CD4-positive, alpha-beta memory T cell (primary cell): ENCODE measurements around the gene SPAG8. TPM values are rescaled to one million over a fixed set of nuclear protein-coding genes. Genes with fewer than 3 reads are reported as not detected.

Source experiments
- CTCF ChIA-PET: fragments of 350-600 bp; sonication (Branson Sonifier 250); formaldehyde crosslinking; loops from one replicate; lab custom pipeline; 2021; ENCODE audit warnings: inconsistent platforms; ENCODE audit not compliant: partially characterized antibody; lab: Charles Lee
- POLR2A ChIA-PET: fragments of 350-600 bp; sonication (Branson Sonifier 250); formaldehyde crosslinking; loops from one replicate; lab custom pipeline; 2021; ENCODE audit not compliant: partially characterized antibody; lab: Charles Lee
- DNase-seq, 5 donors: peaks; one replicate each; pipeline versions ENCODE4 v3.0.0 to v3.0.0-alpha.2; 2020 to 2022; ENCODE audit warnings: mixed read lengths in 1 of 5
- H3K27ac ChIP-seq: one replicate; pipeline ENCODE4 v1.7.0; 2013; ENCODE audit warnings: low read depth, low read length
- H3K27me3 ChIP-seq: 2 replicates; pipeline ENCODE4 v1.7.0; 2013; ENCODE audit warnings: mild to moderate bottlenecking, low read length, moderate library complexity; ENCODE audit not compliant: insufficient read depth
- H3K36me3 ChIP-seq: 2 replicates; pipeline ENCODE4 v1.7.0; 2013; ENCODE audit warnings: mild to moderate bottlenecking, low read length, moderate library complexity; ENCODE audit not compliant: insufficient read depth
- H3K4me1 ChIP-seq: 2 replicates; pipeline ENCODE4 v1.7.0; 2013; ENCODE audit warnings: mild to moderate bottlenecking, low read length, moderate library complexity; ENCODE audit not compliant: insufficient read depth
- H3K4me3 ChIP-seq, 2 donors: one replicate each; pipeline ENCODE4 v1.7.0; 2013; ENCODE audit warnings: low read length in 2 of 2, mild to moderate bottlenecking in 1 of 2
- H3K9me3 ChIP-seq, 2 donors: one replicate each; pipeline ENCODE4 v1.7.0; 2013; ENCODE audit warnings: low read length in 2 of 2, control low read depth in 1 of 2; ENCODE audit not compliant: control insufficient read depth in 1 of 2
- H3K27ac Mint-ChIP-seq, 7 donors: one replicate each; pipeline ENCODE4 v1.8.0; 2020 to 2021; ENCODE audit warnings: mixed read lengths in 7 of 7, mild to moderate bottlenecking in 6 of 7, inconsistent platforms in 3 of 7, moderate library complexity in 3 of 7
- H3K27me3 Mint-ChIP-seq, 2 donors: one replicate each; pipeline ENCODE4 v1.8.0; 2020 to 2021; ENCODE audit warnings: mixed read lengths in 2 of 2
- H3K36me3 Mint-ChIP-seq, 2 donors: one replicate each; pipeline ENCODE4 v1.8.0; 2020 to 2021; ENCODE audit warnings: mixed read lengths in 2 of 2, inconsistent platforms in 1 of 2, mild to moderate bottlenecking in 1 of 2
- H3K4me1 Mint-ChIP-seq, 4 donors: one replicate each; pipeline ENCODE4 v1.8.0; 2020 to 2021; ENCODE audit warnings: mixed read lengths in 4 of 4, mild to moderate bottlenecking in 1 of 4
- H3K4me3 Mint-ChIP-seq, 8 donors: one replicate each; pipeline ENCODE4 v1.8.0; 2020 to 2021; ENCODE audit warnings: mixed read lengths in 8 of 8, mild to moderate bottlenecking in 7 of 8, moderate library complexity in 6 of 8, inconsistent platforms in 3 of 8
- H3K9me3 Mint-ChIP-seq, 8 donors: one replicate each; pipeline ENCODE4 v1.8.0; 2020 to 2021; ENCODE audit warnings: mixed read lengths in 8 of 8, mild to moderate bottlenecking in 5 of 8, inconsistent platforms in 3 of 8, moderate library complexity in 1 of 8
- intact Hi-C: fragments of 100-400 bp; cut with micrococcal nuclease; formaldehyde crosslinking; loops from one replicate; pipeline ENCODE4 v1.15.1; 2023
- polyA plus RNA-seq, 2 donors: library from polyadenylated mRNA; unstranded; fragments of 300-500 nt; fragmentation: Illumina TruSeq; gene quantifications; one replicate each; pipeline ENCODE4 v1.2.3, GENCODE V29; 2021
- total RNA-seq, 2 experiments: library from RNA; stranded (reverse); gene quantifications; one replicate each; pipeline ENCODE4 v1.2.3, GENCODE V29; 2021

The SPAG8 gene
- total and polyA plus RNA-seq, 4 experiments from 2014 or later = 1.0 to 5.7 (median 3.7) TPM

DNA sequence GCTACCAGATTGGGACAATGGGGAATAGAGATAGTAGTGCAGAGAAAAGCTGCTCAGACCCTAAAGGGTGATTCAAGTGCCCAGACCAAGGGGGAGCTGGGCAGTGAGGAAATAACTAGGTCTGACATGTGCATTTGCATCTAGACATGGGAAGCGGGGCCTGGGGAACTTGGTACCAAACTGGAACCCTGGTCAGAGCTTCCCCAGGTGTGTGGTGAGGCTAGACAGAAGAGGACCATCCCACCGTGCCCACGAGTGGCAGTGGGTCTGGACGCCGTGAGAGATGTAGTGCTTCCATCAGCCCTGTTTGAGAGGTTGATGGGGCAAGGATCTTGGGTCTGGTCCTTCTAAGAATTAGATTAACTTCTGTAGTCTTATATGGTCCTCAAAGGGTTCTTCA is 24.5 kb upstream of the SPAG8 start:
- Mint-ChIP-seq H3K4me1 (peaks cover 3 to 10% (median 5%) of the 10 kb centered on the region in 4 donors), H3K27me3 (no peaks in the 10 kb centered on the region), H3K4me3 (no peak overlapping the region), H3K9me3 (no peaks in the 10 kb centered on the region), H3K36me3 (no peaks in the 10 kb centered on the region), H3K27ac (peak overlapping the region in 1 of 7 donors; percentile 8)
- Histone ChIP-seq H3K9me3 (no peaks in the 10 kb centered on the region), H3K4me1 (no peaks in the 10 kb centered on the region), H3K4me3 (no peak overlapping the region), H3K27me3 (no peaks in the 10 kb centered on the region), H3K27ac (no peak overlapping the region), H3K36me3 (no peaks in the 10 kb centered on the region)
- DNase-seq = no peak
- intact Hi-C loops = no loop called here
- ChIA-PET CTCF (interaction anchor here (1.6 to 2.1 kb wide), 2 partner anchors 11 to 46 kb away, joined by 5 to 11 read pairs; no protein-coding TSS in a partner anchor), POLR2A (interaction anchor here (1.3 kb wide), 1 partner anchor 25 kb away, joined by 3 read pairs; the partner anchor contains the start of gene SPAG8)

DNA sequence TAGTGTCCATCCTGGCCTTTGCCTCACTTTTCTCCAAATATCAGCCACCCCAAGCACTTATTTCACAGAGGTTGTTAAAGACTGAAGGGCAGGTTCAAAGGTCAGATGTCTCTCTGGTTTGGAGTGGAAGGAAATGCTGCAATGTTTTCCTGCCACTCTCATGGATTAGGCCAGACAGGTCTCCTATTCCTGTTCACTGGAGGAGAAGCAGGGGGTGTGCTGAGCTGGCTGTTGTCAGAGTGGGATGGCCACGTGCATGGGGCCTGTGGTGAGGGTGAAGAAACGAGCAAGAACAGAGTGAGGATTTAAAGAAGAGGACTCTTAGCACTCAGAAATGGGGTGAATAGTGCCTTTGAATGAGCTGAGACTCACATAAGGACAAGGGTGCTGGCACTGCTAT is 23.7 kb upstream of the SPAG8 start:
- H3K27ac Mint-ChIP-seq = peak overlapping the region in 1 of 7 donors; percentile 15
- POLR2A ChIA-PET = interaction anchor here (1.3 kb wide), 1 partner anchor 24 kb away, joined by 3 read pairs; the partner anchor contains the start of gene SPAG8
- intact Hi-C loops = no loop called here

DNA sequence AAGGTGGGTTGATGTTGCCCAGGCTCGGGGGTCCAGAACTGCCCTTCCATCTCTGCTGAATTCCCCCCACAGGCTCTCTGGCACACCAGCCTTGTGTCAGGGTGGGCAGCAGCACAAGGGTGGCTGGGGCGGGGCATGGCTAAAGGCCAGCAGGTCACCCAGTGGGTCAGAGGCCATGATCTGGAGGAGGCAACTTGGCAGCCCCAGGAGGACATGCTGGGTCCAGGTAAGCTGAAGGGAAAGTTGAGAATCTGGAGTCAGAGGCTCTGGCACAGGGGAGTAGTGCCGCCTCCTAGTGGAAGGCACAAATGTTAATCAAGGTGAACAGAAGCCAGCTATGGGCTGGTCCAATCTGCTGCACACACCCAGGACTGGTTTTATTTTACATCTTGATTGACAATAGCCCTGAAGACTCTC is 23.2 kb upstream of the SPAG8 start:
- CTCF ChIA-PET = interaction anchor here (1.0 to 2.1 kb wide), 2 partner anchors 9 to 24 kb away, joined by 3 to 11 read pairs; no protein-coding TSS in a partner anchor
- no peaks in the 10 kb centered on the region for H3K36me3 Mint-ChIP-seq
- Histone ChIP-seq H3K36me3 (no peaks in the 10 kb centered on the region), H3K9me3 (no peaks in the 10 kb centered on the region), H3K27ac (no peak overlapping the region), H3K4me3 (no peak overlapping the region), H3K4me1 (peaks cover 2% of the 10 kb centered on the region), H3K27me3 (no peaks in the 10 kb centered on the region)
- POLR2A ChIA-PET = no interaction called here
- peak overlapping the region in 1 of 7 donors; percentile 56 for H3K27ac Mint-ChIP-seq
- no peaks in the 10 kb centered on the region for H3K9me3 Mint-ChIP-seq
- peaks cover 6 to 20% (median 14%) of the 10 kb centered on the region in 4 donors for H3K4me1 Mint-ChIP-seq
- H3K27me3 Mint-ChIP-seq = no peaks in the 10 kb centered on the region
- intact Hi-C loops = no loop called here
- no peak overlapping the region for H3K4me3 Mint-ChIP-seq
- DNase-seq = no peak

More for the DNA sequence above, 23.7 kb upstream of the SPAG8 start:
- Histone ChIP-seq H3K27ac (no peak overlapping the region), H3K4me3 (no peak overlapping the region), H3K36me3 (no peaks in the 10 kb centered on the region), H3K27me3 (no peaks in the 10 kb centered on the region), H3K4me1 (no peaks in the 10 kb centered on the region), H3K9me3 (no peaks in the 10 kb centered on the region)
- Mint-ChIP-seq H3K36me3 (no peaks in the 10 kb centered on the region), H3K9me3 (no peaks in the 10 kb centered on the region), H3K27me3 (no peaks in the 10 kb centered on the region), H3K4me1 (peaks cover 6 to 15% (median 12%) of the 10 kb centered on the region in 4 donors), H3K4me3 (no peak overlapping the region)
- no peak for DNase-seq
- CTCF ChIA-PET = interaction anchor here (1.6 to 2.1 kb wide), 2 partner anchors 10 to 46 kb away, joined by 5 to 11 read pairs; no protein-coding TSS in a partner anchor

DNA sequence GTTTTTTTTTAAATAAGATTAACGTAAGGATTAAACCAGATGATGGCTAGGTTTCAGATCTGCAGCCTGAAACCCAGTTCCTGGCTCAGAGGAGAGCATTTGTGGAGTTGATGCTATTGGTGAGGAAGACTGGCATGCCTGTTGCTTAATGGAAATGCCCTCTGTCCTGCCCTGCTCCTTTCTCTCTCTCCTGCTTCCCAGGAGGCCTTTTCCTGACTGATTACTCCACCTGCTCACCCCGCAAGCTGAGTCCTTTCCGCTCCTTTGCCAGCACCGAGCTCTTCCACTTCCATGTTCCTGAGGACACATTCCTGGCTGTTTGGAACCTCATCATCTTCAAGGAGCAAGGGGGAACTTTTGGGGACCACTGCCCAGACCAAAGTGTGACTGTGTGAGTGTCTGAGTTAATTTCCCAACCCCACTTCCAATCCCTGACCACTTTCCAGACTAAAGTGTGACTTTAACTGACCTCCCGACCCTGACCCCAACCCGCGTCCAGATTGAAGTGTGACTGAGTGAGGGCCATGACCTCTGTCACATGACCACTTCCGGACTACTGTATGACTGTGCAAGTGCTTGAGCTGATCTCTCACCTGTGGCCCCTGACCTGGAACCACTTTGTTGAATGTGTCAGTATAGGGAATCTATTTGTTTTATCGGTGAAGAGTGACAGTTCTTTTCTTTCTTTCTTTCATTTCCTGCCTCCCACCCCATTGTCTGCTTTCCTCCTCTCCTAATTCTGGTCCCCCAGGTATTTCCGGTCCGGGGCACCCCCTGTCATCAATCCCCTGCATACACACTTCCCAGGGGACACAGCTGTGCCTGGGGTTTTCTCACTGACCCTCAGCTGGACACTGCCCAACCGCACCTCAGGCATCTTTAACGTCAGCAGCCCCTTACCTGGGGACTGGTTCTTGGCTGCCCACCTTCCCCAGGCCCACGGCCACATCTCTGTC is 22.5 kb upstream of the SPAG8 start:
- Histone ChIP-seq H3K36me3 (no peaks in the 10 kb centered on the region), H3K4me3 (no peak overlapping the region), H3K27ac (no peak overlapping the region), H3K27me3 (no peaks in the 10 kb centered on the region), H3K9me3 (no peaks in the 10 kb centered on the region), H3K4me1 (peaks cover 9% of the 10 kb centered on the region)
- H3K4me3 Mint-ChIP-seq = no peak overlapping the region
- intact Hi-C loops = no loop called here
- no peaks in the 10 kb centered on the region for H3K27me3 Mint-ChIP-seq
- no peak for DNase-seq
- POLR2A ChIA-PET = no interaction called here
- CTCF ChIA-PET = interaction anchor here (0.8 to 1.0 kb wide), 2 partner anchors 25 to 44 kb away, joined by 3 read pairs; no protein-coding TSS in a partner anchor
- H3K27ac Mint-ChIP-seq = peak overlapping the region in 3 of 7 donors; percentile 38 to 65 (median 40)
- H3K4me1 Mint-ChIP-seq = peaks cover 13 to 27% (median 21%) of the 10 kb centered on the region in 4 donors
- no peaks in the 10 kb centered on the region for H3K9me3 Mint-ChIP-seq
- no peaks in the 10 kb centered on the region for H3K36me3 Mint-ChIP-seq

DNA sequence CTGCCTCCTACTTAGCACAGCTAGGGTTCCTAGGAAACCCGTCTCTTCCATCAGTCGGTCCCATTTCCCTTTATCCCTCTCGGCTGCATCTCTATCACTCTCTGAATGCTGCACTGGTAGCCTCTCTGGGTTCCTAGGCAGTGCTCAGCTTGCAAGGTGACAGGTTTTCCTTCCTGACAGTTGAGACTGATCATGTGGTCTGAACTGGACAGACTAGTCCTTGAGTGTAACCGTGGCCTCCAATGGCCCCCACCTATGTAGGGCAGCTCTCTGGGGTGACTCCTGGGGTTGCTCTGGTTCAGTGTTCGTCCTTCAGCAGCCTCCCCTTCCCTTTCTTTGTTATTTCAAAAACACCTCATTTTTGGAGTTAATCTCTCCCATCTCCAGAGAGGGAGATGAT is 20.8 kb upstream of the SPAG8 start:
- H3K36me3 Mint-ChIP-seq = no peaks in the 10 kb centered on the region
- no peaks in the 10 kb centered on the region for H3K27me3 Mint-ChIP-seq
- peak overlapping the region in 2 of 7 donors; percentile 38 to 45 for H3K27ac Mint-ChIP-seq
- no peak overlapping the region for H3K4me3 ChIP-seq
- no peak overlapping the region for H3K4me3 Mint-ChIP-seq
- POLR2A ChIA-PET = interaction anchor here (1.4 to 1.5 kb wide), 2 partner anchors 19 to 21 kb away, joined by 4 to 7 read pairs; partner anchors contain the start of gene SPAG8
- no peaks in the 10 kb centered on the region for H3K9me3 ChIP-seq
- no peaks in the 10 kb centered on the region for H3K27me3 ChIP-seq
- peaks cover 21 to 40% (median 31%) of the 10 kb centered on the region in 4 donors for H3K4me1 Mint-ChIP-seq
- H3K27ac ChIP-seq = no peak overlapping the region
- H3K9me3 Mint-ChIP-seq = no peaks in the 10 kb centered on the region
- intact Hi-C loops = no loop called here
- DNase-seq = no peak
- H3K36me3 ChIP-seq = no peaks in the 10 kb centered on the region
- CTCF ChIA-PET = no interaction called here
- H3K4me1 ChIP-seq = peaks cover 16% of the 10 kb centered on the region

DNA sequence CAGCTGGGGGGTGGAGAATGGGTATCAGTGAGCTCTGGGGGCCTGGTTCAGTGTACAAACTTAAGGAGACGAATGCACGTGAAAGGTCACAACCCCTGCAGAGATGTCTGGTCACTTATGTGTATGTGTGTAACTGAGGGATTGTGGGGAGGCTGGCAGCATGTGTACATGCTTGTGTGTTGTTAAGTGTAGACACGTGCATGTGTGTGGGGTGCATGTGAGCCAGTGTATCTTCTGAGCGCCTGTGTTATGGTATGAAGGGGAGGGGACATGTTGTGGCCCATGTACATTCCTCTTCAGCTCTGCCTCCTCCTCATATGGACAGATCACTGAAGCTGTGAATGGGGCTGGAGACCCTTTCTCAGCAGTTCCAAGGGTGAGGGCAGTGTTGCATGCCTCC is 19.0 kb upstream of the SPAG8 start:
- no peak for DNase-seq
- H3K27me3 ChIP-seq = no peaks in the 10 kb centered on the region
- peaks cover 20% of the 10 kb centered on the region for H3K4me1 ChIP-seq
- H3K4me3 ChIP-seq = no peak overlapping the region
- POLR2A ChIA-PET = no interaction called here
- Mint-ChIP-seq H3K27me3 (no peaks in the 10 kb centered on the region), H3K9me3 (no peaks in the 10 kb centered on the region), H3K36me3 (no peaks in the 10 kb centered on the region), H3K4me1 (peaks cover 23 to 42% (median 36%) of the 10 kb centered on the region in 4 donors), H3K4me3 (peak overlapping the region in 2 of 8 donors; percentile 31 to 53), H3K27ac (peak overlapping the region in 3 of 7 donors; percentile 35 to 65 (median 38))
- H3K36me3 ChIP-seq = no peaks in the 10 kb centered on the region
- intact Hi-C loops = no loop called here
- H3K27ac ChIP-seq = no peak overlapping the region
- CTCF ChIA-PET = no interaction called here
- H3K9me3 ChIP-seq = no peaks in the 10 kb centered on the region

DNA sequence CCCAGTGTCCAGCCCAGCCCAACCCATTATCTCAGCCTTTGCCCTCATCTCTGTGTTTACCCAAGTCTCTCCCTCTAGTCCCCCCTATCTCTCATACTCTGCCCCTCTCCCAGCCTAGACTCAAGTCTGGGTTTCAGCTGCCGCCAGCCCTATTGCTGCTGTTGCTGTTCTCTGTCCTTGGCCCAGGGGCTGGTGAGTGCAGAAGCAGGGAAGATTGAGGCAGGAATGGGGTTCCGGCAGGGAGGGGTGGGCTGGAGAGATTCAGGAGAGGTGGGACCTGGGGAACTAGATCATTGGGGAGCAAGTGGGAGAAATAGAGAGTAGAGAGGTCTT is 17.7 kb upstream of the SPAG8 start:
- H3K4me1 ChIP-seq = peaks cover 20% of the 10 kb centered on the region
- H3K4me3 ChIP-seq = peak overlapping the region; percentile 59 to 70
- CTCF ChIA-PET = interaction anchor here (5.2 kb wide), 1 partner anchor 17 kb away, joined by 58 read pairs; the partner anchor contains the start of genes HINT2 and SPAG8
- H3K36me3 ChIP-seq = no peaks in the 10 kb centered on the region
- no peaks in the 10 kb centered on the region for H3K27me3 ChIP-seq
- intact Hi-C loops = loop anchor here (1.0 kb wide), 2 partner anchors 14 to 225 kb away; partner anchors contain the start of gene HINT2
- no peaks in the 10 kb centered on the region for H3K9me3 ChIP-seq
- DNase-seq = no peak
- Mint-ChIP-seq H3K4me1 (peaks cover 26 to 44% (median 38%) of the 10 kb centered on the region in 4 donors), H3K27me3 (no peaks in the 10 kb centered on the region), H3K9me3 (no peaks in the 10 kb centered on the region), H3K27ac (peak overlapping the region; percentile 67 to 97 (median 94)), H3K36me3 (no peaks in the 10 kb centered on the region), H3K4me3 (peak overlapping the region; percentile 78 to 89 (median 84))
- POLR2A ChIA-PET = interaction anchor here (1.2 to 2.2 kb wide), 2 partner anchors 18 to 213 kb away, joined by 3 to 7 read pairs; partner anchors contain the start of gene SPAG8
- H3K27ac ChIP-seq = peak overlapping the region; percentile 66
